GM12875 (cell line): Measurements from ENCODE around the gene MKLN1.

Source experiments
- H3K4me3 ChIP-seq: one replicate; pipeline ENCODE4 v1.5.1; 2011; ENCODE audit warnings: low read depth, low read length, control low read depth
- TF ChIP-seq, protein P1 (sequence below): IDR thresholded peaks from 2 replicates; pipeline ENCODE4 v1.5.1; 2011; ENCODE audit warnings: low read depth, mild to moderate bottlenecking, control low read depth, inconsistent platforms, low read length, moderate library complexity, borderline replicate concordance; ENCODE audit not compliant: insufficient read depth

MKLN1 gene

GRCh38 chr7:131546126-131546525, 218.4 kb downstream of the MKLN1 start:
- no peak overlapping the region for H3K4me3 ChIP-seq
- TF ChIP-seq, protein P1, sequence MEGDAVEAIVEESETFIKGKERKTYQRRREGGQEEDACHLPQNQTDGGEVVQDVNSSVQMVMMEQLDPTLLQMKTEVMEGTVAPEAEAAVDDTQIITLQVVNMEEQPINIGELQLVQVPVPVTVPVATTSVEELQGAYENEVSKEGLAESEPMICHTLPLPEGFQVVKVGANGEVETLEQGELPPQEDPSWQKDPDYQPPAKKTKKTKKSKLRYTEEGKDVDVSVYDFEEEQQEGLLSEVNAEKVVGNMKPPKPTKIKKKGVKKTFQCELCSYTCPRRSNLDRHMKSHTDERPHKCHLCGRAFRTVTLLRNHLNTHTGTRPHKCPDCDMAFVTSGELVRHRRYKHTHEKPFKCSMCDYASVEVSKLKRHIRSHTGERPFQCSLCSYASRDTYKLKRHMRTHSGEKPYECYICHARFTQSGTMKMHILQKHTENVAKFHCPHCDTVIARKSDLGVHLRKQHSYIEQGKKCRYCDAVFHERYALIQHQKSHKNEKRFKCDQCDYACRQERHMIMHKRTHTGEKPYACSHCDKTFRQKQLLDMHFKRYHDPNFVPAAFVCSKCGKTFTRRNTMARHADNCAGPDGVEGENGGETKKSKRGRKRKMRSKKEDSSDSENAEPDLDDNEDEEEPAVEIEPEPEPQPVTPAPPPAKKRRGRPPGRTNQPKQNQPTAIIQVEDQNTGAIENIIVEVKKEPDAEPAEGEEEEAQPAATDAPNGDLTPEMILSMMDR = no peak
